Measurements from ENCODE around the gene SPSB2.

SPSB2 gene

GRCh38 chr12:6858799-6859198 lies 14.3 kb downstream of the SPSB2 start:
- no peak overlapping the region for H3K27ac ChIP-seq (ENCODE audit: low read depth, low read length, poor library complexity, severe bottlenecking)
- no peaks in the 10 kb centered on the region for H3K9me2 ChIP-seq (ENCODE audit: low read depth, low read length)
- no peak overlapping the region for H2AFZ ChIP-seq (ENCODE audit: low read length)
- H3K4me3 ChIP-seq (ENCODE audit: low read depth, low read length, poor library complexity, severe bottlenecking) = no peak overlapping the region
- H3K4me1 ChIP-seq (ENCODE audit: insufficient read depth, low read length, severe bottlenecking) = peaks cover 4% of the 10 kb centered on the region
- H3K79me2 ChIP-seq (ENCODE audit: insufficient read depth, low read length) = peaks cover 3% of the 10 kb centered on the region
- H3F3A ChIP-seq (ENCODE audit: insufficient read depth, low read length) = no peaks in the 10 kb centered on the region
- no peak overlapping the region for H3K4me2 ChIP-seq (ENCODE audit: low read length)
- no peak overlapping the region for H3K9ac ChIP-seq (ENCODE audit: low read length)
- TF ChIP-seq EZH2 (IDR thresholded peaks at IDR 0.05; ENCODE audit: borderline replicate concordance, low read length) (no peak), CTCF (IDR thresholded peaks at IDR 0.05; ENCODE audit: low read length) (no peak)
- no peaks in the 10 kb centered on the region for H3K27me3 ChIP-seq (ENCODE audit: insufficient read depth, low read length)
- H4K20me1 ChIP-seq (ENCODE audit: insufficient read depth, low read length) = no peaks in the 10 kb centered on the region
- H3K9me3 ChIP-seq (ENCODE audit: low read length) = no peaks in the 10 kb centered on the region
- H3K36me3 ChIP-seq (ENCODE audit: insufficient read depth, low read length) = peaks cover 86% of the 10 kb centered on the region

- H3K4me2 ChIP-seq (ENCODE audit: low read length) = no peak overlapping the region
- no peak for TF ChIP-seq CTCF (IDR thresholded peaks at IDR 0.05; ENCODE audit: low read length)
- TF ChIP-seq EZH2 (IDR thresholded peaks at IDR 0.05; ENCODE audit: borderline replicate concordance, low read length) = no peak
- H3K4me3 ChIP-seq (ENCODE audit: low read depth, low read length, poor library complexity, severe bottlenecking) = no peak overlapping the region
- peaks cover 20% of the 10 kb centered on the region for H3K4me1 ChIP-seq (ENCODE audit: insufficient read depth, low read length, severe bottlenecking)
- H3K27me3 ChIP-seq (ENCODE audit: insufficient read depth, low read length) = no peaks in the 10 kb centered on the region
- H3K36me3 ChIP-seq (ENCODE audit: insufficient read depth, low read length) = peaks cover 51% of the 10 kb centered on the region
- H3K79me2 ChIP-seq (ENCODE audit: insufficient read depth, low read length) = peaks cover 18% of the 10 kb centered on the region
- H3K27ac ChIP-seq (ENCODE audit: low read depth, low read length, poor library complexity, severe bottlenecking) = no peak overlapping the region
- no peaks in the 10 kb centered on the region for H3K9me2 ChIP-seq (ENCODE audit: low read depth, low read length)
- no peak overlapping the region for H3K9ac ChIP-seq (ENCODE audit: low read length)
- H2AFZ ChIP-seq (ENCODE audit: low read length) = no peak overlapping the region
- H4K20me1 ChIP-seq (ENCODE audit: insufficient read depth, low read length) = no peaks in the 10 kb centered on the region
- no peaks in the 10 kb centered on the region for H3K9me3 ChIP-seq (ENCODE audit: low read length)
- H3F3A ChIP-seq (ENCODE audit: insufficient read depth, low read length) = no peaks in the 10 kb centered on the region
Measured at GRCh38 chr12:6855322-6855721, 17.8 kb downstream of the SPSB2 start.

GRCh38 chr12:6854036-6854435 lies 19.1 kb downstream of the SPSB2 start:
- TF ChIP-seq CTCF (IDR thresholded peaks at IDR 0.05; ENCODE audit: low read length) (no peak), EZH2 (IDR thresholded peaks at IDR 0.05; ENCODE audit: borderline replicate concordance, low read length) (no peak)
- H3K4me3 ChIP-seq (ENCODE audit: low read depth, low read length, poor library complexity, severe bottlenecking) = no peak overlapping the region
- H3F3A ChIP-seq (ENCODE audit: insufficient read depth, low read length) = no peaks in the 10 kb centered on the region
- no peaks in the 10 kb centered on the region for H4K20me1 ChIP-seq (ENCODE audit: insufficient read depth, low read length)
- H3K27me3 ChIP-seq (ENCODE audit: insufficient read depth, low read length) = no peaks in the 10 kb centered on the region
- peak overlapping the region; percentile 65; the same call in 1 of the 2 replicates for H3K9ac ChIP-seq (ENCODE audit: low read length)
- peaks cover 33% of the 10 kb centered on the region for H3K4me1 ChIP-seq (ENCODE audit: insufficient read depth, low read length, severe bottlenecking)
- peaks cover 20% of the 10 kb centered on the region for H3K79me2 ChIP-seq (ENCODE audit: insufficient read depth, low read length)
- no peak overlapping the region for H2AFZ ChIP-seq (ENCODE audit: low read length)
- no peak overlapping the region for H3K27ac ChIP-seq (ENCODE audit: low read depth, low read length, poor library complexity, severe bottlenecking)
- no peaks in the 10 kb centered on the region for H3K9me3 ChIP-seq (ENCODE audit: low read length)
- H3K9me2 ChIP-seq (ENCODE audit: low read depth, low read length) = no peaks in the 10 kb centered on the region
- H3K36me3 ChIP-seq (ENCODE audit: insufficient read depth, low read length) = peaks cover 51% of the 10 kb centered on the region
- H3K4me2 ChIP-seq (ENCODE audit: low read length) = peak overlapping the region; percentile 94; the same call in 1 of the 2 replicates
